Neural progenitor cell (in vitro differentiated cells): ENCODE results near the gene MYBPH.

Source experiments
- EZH2 ChIP-seq: fragments of 200-600 bp; sonication (generic); IDR thresholded peaks from 2 replicates; pipeline ENCODE4 v1.6.1; 2017; ENCODE audit warnings: antibody characterized with exemption, mild to moderate bottlenecking, moderate library complexity
- TF ChIP-seq, protein P1 (sequence below): fragments of 200-600 bp; sonication (generic); IDR thresholded peaks from 2 replicates; pipeline ENCODE4 v1.5.1; 2017; ENCODE audit warnings: antibody characterized with exemption, mild to moderate bottlenecking

- TF ChIP-seq, protein P1, sequence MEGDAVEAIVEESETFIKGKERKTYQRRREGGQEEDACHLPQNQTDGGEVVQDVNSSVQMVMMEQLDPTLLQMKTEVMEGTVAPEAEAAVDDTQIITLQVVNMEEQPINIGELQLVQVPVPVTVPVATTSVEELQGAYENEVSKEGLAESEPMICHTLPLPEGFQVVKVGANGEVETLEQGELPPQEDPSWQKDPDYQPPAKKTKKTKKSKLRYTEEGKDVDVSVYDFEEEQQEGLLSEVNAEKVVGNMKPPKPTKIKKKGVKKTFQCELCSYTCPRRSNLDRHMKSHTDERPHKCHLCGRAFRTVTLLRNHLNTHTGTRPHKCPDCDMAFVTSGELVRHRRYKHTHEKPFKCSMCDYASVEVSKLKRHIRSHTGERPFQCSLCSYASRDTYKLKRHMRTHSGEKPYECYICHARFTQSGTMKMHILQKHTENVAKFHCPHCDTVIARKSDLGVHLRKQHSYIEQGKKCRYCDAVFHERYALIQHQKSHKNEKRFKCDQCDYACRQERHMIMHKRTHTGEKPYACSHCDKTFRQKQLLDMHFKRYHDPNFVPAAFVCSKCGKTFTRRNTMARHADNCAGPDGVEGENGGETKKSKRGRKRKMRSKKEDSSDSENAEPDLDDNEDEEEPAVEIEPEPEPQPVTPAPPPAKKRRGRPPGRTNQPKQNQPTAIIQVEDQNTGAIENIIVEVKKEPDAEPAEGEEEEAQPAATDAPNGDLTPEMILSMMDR: no peak
- no peak for TF ChIP-seq EZH2
These were observed 35.6 kb downstream of the MYBPH start for GRCh38 chr1:203139976-203140475.
